Thyroid gland (tissue), 4 donors: Measurements from ENCODE around the gene MTHFD1L.

Experiments used
- POLR2A ChIP-seq, 2 donors: fragments of 450-650 bp; IDR thresholded peaks; one replicate each; pipeline ENCODE4 v1.6.1; 2017; ENCODE audit warnings: antibody characterized with exemption in 2 of 2, mild to moderate bottlenecking in 2 of 2, moderate library complexity in 1 of 2
- TF ChIP-seq, protein P1 (sequence below), 6 experiments: fragments of 200-600 bp in 3 of 6; fragments of 450-650 bp in 3 of 6; sonication (generic) in 3 of 6; IDR thresholded peaks; one replicate each; pipeline ENCODE4 v1.5.1; 2016 to 2019; ENCODE audit warnings: antibody characterized with exemption in 6 of 6, mild to moderate bottlenecking in 2 of 6, inconsistent platforms in 1 of 6, moderate library complexity in 1 of 6

DNA sequence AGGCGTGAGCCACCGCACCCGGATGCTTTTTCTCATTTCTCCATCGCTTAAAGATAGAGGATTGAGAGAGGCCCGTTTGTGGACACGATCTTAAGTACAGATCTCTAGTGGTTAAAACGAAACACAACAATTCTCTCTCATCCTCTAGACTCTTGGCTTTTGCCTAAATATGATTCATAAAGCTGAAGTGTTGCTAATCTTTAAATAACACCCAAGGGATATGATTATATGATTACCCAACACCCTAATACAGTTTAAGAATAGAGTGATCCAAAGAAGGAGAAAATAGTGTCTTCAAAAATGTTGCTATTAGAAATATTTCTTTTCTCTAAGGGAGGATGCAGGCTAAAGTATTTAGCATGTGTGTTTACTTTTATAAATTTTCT, 50.4 kb downstream of the MTHFD1L start:
- TF ChIP-seq, protein P1, sequence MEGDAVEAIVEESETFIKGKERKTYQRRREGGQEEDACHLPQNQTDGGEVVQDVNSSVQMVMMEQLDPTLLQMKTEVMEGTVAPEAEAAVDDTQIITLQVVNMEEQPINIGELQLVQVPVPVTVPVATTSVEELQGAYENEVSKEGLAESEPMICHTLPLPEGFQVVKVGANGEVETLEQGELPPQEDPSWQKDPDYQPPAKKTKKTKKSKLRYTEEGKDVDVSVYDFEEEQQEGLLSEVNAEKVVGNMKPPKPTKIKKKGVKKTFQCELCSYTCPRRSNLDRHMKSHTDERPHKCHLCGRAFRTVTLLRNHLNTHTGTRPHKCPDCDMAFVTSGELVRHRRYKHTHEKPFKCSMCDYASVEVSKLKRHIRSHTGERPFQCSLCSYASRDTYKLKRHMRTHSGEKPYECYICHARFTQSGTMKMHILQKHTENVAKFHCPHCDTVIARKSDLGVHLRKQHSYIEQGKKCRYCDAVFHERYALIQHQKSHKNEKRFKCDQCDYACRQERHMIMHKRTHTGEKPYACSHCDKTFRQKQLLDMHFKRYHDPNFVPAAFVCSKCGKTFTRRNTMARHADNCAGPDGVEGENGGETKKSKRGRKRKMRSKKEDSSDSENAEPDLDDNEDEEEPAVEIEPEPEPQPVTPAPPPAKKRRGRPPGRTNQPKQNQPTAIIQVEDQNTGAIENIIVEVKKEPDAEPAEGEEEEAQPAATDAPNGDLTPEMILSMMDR (IDR thresholded peaks at IDR 0.05), result no peak
- TF ChIP-seq POLR2A (IDR thresholded peaks at IDR 0.05), result no peak
